Naive thymus-derived CD4-positive, alpha-beta T cell (primary cell): ENCODE data around the gene STYXL2. TPM values are rescaled to one million over a fixed set of nuclear protein-coding genes. Genes with fewer than 3 reads are reported as not detected.

Experiments used
- ATAC-seq: fragments of 150-1000 bp; cut with Tn5 transposase; 2 replicates; pipeline ENCODE4 v1.10.0; 2021; ENCODE audit warnings: mild to moderate bottlenecking, moderate library complexity
- CTCF ChIA-PET: fragments of 350-600 bp; sonication (Branson Sonifier 250); formaldehyde crosslinking; loops from one replicate; lab custom pipeline; 2021; ENCODE audit warnings: antibody characterized with exemption; lab: Charles Lee
- POLR2A ChIA-PET: fragments of 350-600 bp; sonication (Branson Sonifier 250); formaldehyde crosslinking; loops from one replicate; lab custom pipeline; 2021; ENCODE audit warnings: antibody characterized with exemption, inconsistent platforms; lab: Charles Lee
- DNase-seq, 9 donors: peaks; one replicate each; pipeline versions ENCODE4 v3.0.0 to v3.0.0-alpha.2; 2020 to 2022; ENCODE audit warnings: mixed read lengths in 1 of 9
- H3K27ac ChIP-seq: one replicate; pipeline ENCODE4 v1.7.0; 2013; ENCODE audit warnings: mild to moderate bottlenecking, low read depth, low read length, moderate library complexity
- H3K27me3 ChIP-seq, 2 donors: one replicate each; pipeline ENCODE4 v1.7.0; 2013; ENCODE audit warnings: low read length in 2 of 2, mild to moderate bottlenecking in 2 of 2, moderate library complexity in 2 of 2; ENCODE audit not compliant: control insufficient read depth in 2 of 2, insufficient read depth in 2 of 2
- H3K36me3 ChIP-seq, 3 experiments: 1 replicate in 2 of 3; 2 replicates in 1 of 3; pipeline ENCODE4 v1.7.0; 2013; ENCODE audit warnings: low read length in 3 of 3, mild to moderate bottlenecking in 3 of 3, moderate library complexity in 1 of 3; ENCODE audit not compliant: insufficient read depth in 3 of 3, control insufficient read depth in 2 of 3
- H3K4me1 ChIP-seq, 2 donors: one replicate each; pipeline ENCODE4 v1.7.0; 2013; ENCODE audit warnings: low read length in 2 of 2, mild to moderate bottlenecking in 2 of 2, moderate library complexity in 1 of 2; ENCODE audit not compliant: control insufficient read depth in 2 of 2, insufficient read depth in 2 of 2
- H3K4me3 ChIP-seq: 2 replicates; pipeline ENCODE4 v1.7.0; 2013; ENCODE audit warnings: mild to moderate bottlenecking, low read length
- H3K9me3 ChIP-seq, 3 experiments: 1 replicate in 2 of 3; 2 replicates in 1 of 3; pipeline ENCODE4 v1.7.0; 2013; ENCODE audit warnings: low read length in 3 of 3; ENCODE audit not compliant: control insufficient read depth in 2 of 3
- H3K27ac Mint-ChIP-seq, 9 donors: one replicate each; pipeline ENCODE4 v1.8.0; 2020 to 2022; ENCODE audit warnings: mixed read lengths in 9 of 9, mild to moderate bottlenecking in 8 of 9, moderate library complexity in 5 of 9, inconsistent platforms in 2 of 9
- H3K27me3 Mint-ChIP-seq, 5 donors: one replicate each; pipeline ENCODE4 v1.8.0; 2021 to 2022; ENCODE audit warnings: mixed read lengths in 5 of 5, mild to moderate bottlenecking in 1 of 5
- H3K36me3 Mint-ChIP-seq, 5 donors: one replicate each; pipeline ENCODE4 v1.8.0; 2020 to 2022; ENCODE audit warnings: mixed read lengths in 5 of 5, mild to moderate bottlenecking in 3 of 5, inconsistent platforms in 1 of 5
- H3K4me1 Mint-ChIP-seq, 7 donors: one replicate each; pipeline ENCODE4 v1.8.0; 2020 to 2022; ENCODE audit warnings: mixed read lengths in 7 of 7, mild to moderate bottlenecking in 3 of 7, inconsistent platforms in 1 of 7
- H3K4me3 Mint-ChIP-seq, 10 donors: one replicate each; pipeline ENCODE4 v1.8.0; 2020 to 2022; ENCODE audit warnings: mild to moderate bottlenecking in 10 of 10, mixed read lengths in 10 of 10, moderate library complexity in 6 of 10, inconsistent platforms in 2 of 10
- H3K9me3 Mint-ChIP-seq, 11 donors: one replicate each; pipeline ENCODE4 v1.8.0; 2020 to 2022; ENCODE audit warnings: mixed read lengths in 11 of 11, mild to moderate bottlenecking in 4 of 11, inconsistent platforms in 1 of 11, moderate library complexity in 1 of 11
- intact Hi-C, 2 donors: fragments of 100-400 bp; cut with micrococcal nuclease; formaldehyde crosslinking; loops; one replicate each; pipeline ENCODE4 v1.15.1; 2023
- polyA plus RNA-seq, 2 donors: library from polyadenylated mRNA; unstranded; fragments of 300-500 nt; fragmentation: Illumina TruSeq; gene quantifications; one replicate each; pipeline ENCODE4 v1.2.3, GENCODE V29; 2021
- total RNA-seq, 6 experiments: library from RNA in 5 of 6; stranded (reverse) in 5 of 6; gene quantifications; 1 replicate in 5 of 6; 2 replicates in 1 of 6; pipeline ENCODE4 v1.2.3 and lab custom pipeline; 2021 to 2026

The STYXL2 gene
- total and polyA plus RNA-seq, 7 experiments from 2014 or later = not detected

- H3K4me1 ChIP-seq = peaks cover 5 to 9% of the 10 kb centered on the region in 2 donors
Observed at GRCh38 chr1:167071286-167071685, 22.6 kb upstream of the STYXL2 start.

GRCh38 chr1:167076136-167076710, 17.7 kb upstream of the STYXL2 start:
- ChIA-PET CTCF (no interaction called here), POLR2A (interaction anchor here (0.7 kb wide), 1 partner anchor 163 kb away, joined by 3 read pairs; no protein-coding TSS in a partner anchor)
- intact Hi-C loops = no loop called here
- Mint-ChIP-seq H3K36me3 (peaks cover 10 to 39% (median 34%) of the 10 kb centered on the region in 5 donors), H3K4me3 (peak overlapping the region in 2 of 10 donors; percentile 27 to 50), H3K27me3 (peaks cover 0 to 11% (median 0%) of the 10 kb centered on the region in 5 donors), H3K4me1 (peaks cover 15 to 44% (median 29%) of the 10 kb centered on the region in 7 donors), H3K9me3 (peaks cover 0 to 2% (median 0%) of the 10 kb centered on the region in 11 donors), H3K27ac (peak overlapping the region in 3 of 9 donors; percentile 10 to 67 (median 13))
- ATAC-seq (no peak), DNase-seq (no peak)
- H3K27ac ChIP-seq = no peak overlapping the region
- H3K36me3 ChIP-seq = no peaks in the 10 kb centered on the region
- peaks cover 8 to 19% of the 10 kb centered on the region in 2 donors for H3K4me1 ChIP-seq
- H3K27me3 ChIP-seq = no peaks in the 10 kb centered on the region
- no peaks in the 10 kb centered on the region for H3K9me3 ChIP-seq
- no peak overlapping the region for H3K4me3 ChIP-seq

More at GRCh38 chr1:167071286-167071685, 22.6 kb upstream of the STYXL2 start:
- H3K4me3 Mint-ChIP-seq = no peak overlapping the region
- Histone ChIP-seq H3K36me3 (peaks cover 0 to 8% (median 0%) of the 10 kb centered on the region in 3 experiments), H3K9me3 (no peaks in the 10 kb centered on the region), H3K4me3 (no peak overlapping the region), H3K27ac (no peak overlapping the region), H3K27me3 (no peaks in the 10 kb centered on the region)
- ChIA-PET POLR2A (interaction anchor here (2.3 kb wide), 1 partner anchor 19 kb away, joined by 9 read pairs; the partner anchor contains the start of gene GPA33), CTCF (interaction anchor here (0.7 to 1.2 kb wide), 2 partner anchors 14 to 50 kb away, joined by 3 to 5 read pairs; no protein-coding TSS in a partner anchor)
- ATAC-seq = no peak
- H3K27me3 Mint-ChIP-seq = peaks cover 0 to 2% (median 0%) of the 10 kb centered on the region in 5 donors
- H3K27ac Mint-ChIP-seq = peak overlapping the region in 2 of 9 donors; percentile 0 to 18
- intact Hi-C loops = no loop called here
- peaks cover 6 to 51% (median 16%) of the 10 kb centered on the region in 5 donors for H3K36me3 Mint-ChIP-seq
- peaks cover 9 to 27% (median 19%) of the 10 kb centered on the region in 7 donors for H3K4me1 Mint-ChIP-seq
- DNase-seq = no peak
- peaks cover 0 to 2% (median 0%) of the 10 kb centered on the region in 11 donors for H3K9me3 Mint-ChIP-seq

GRCh38 chr1:167077128-167077867, 16.6 kb upstream of the STYXL2 start:
- Mint-ChIP-seq H3K27me3 (peaks cover 0 to 14% (median 0%) of the 10 kb centered on the region in 5 donors), H3K36me3 (peaks cover 10 to 48% (median 33%) of the 10 kb centered on the region in 5 donors), H3K4me3 (peak overlapping the region in 1 of 10 donors; percentile 37), H3K4me1 (peaks cover 15 to 44% (median 32%) of the 10 kb centered on the region in 7 donors), H3K9me3 (peaks cover 0 to 2% (median 0%) of the 10 kb centered on the region in 11 donors), H3K27ac (peak overlapping the region in 2 of 9 donors; percentile 2 to 35)
- H3K27ac ChIP-seq = no peak overlapping the region
- H3K4me1 ChIP-seq = peaks cover 8 to 19% of the 10 kb centered on the region in 2 donors
- CTCF ChIA-PET = interaction anchor here (0.7 kb wide), 1 partner anchor 125 kb away, joined by 3 read pairs; no protein-coding TSS in a partner anchor
- no peaks in the 10 kb centered on the region for H3K27me3 ChIP-seq
- H3K36me3 ChIP-seq = peaks cover 0 to 4% (median 0%) of the 10 kb centered on the region in 3 experiments
- POLR2A ChIA-PET = no interaction called here
- no peak for ATAC-seq
- no peak overlapping the region for H3K4me3 ChIP-seq
- intact Hi-C loops = no loop called here
- H3K9me3 ChIP-seq = no peaks in the 10 kb centered on the region
- no peak for DNase-seq

- Mint-ChIP-seq H3K27ac (no peak overlapping the region), H3K36me3 (peaks cover 10 to 48% (median 30%) of the 10 kb centered on the region in 5 donors), H3K4me3 (no peak overlapping the region), H3K9me3 (peaks cover 0 to 2% (median 0%) of the 10 kb centered on the region in 11 donors), H3K27me3 (peaks cover 0 to 15% (median 0%) of the 10 kb centered on the region in 5 donors), H3K4me1 (peaks cover 15 to 44% (median 32%) of the 10 kb centered on the region in 7 donors)
- Histone ChIP-seq H3K36me3 (peaks cover 0 to 4% (median 0%) of the 10 kb centered on the region in 3 experiments), H3K4me3 (no peak overlapping the region), H3K27me3 (no peaks in the 10 kb centered on the region), H3K9me3 (no peaks in the 10 kb centered on the region), H3K27ac (no peak overlapping the region), H3K4me1 (peaks cover 8 to 19% of the 10 kb centered on the region in 2 donors)
- no peak for DNase-seq
- ChIA-PET CTCF (no interaction called here), POLR2A (interaction anchor here (1.1 kb wide), 1 partner anchor 19 kb away, joined by 3 read pairs; no protein-coding TSS in a partner anchor)
- intact Hi-C loops = no loop called here
- no peak for ATAC-seq
Observed at GRCh38 chr1:167077868-167078210, 16.0 kb upstream of the STYXL2 start.

- Mint-ChIP-seq H3K9me3 (no peaks in the 10 kb centered on the region), H3K36me3 (peaks cover 4 to 38% (median 14%) of the 10 kb centered on the region in 5 donors), H3K4me1 (peaks cover 4 to 36% (median 15%) of the 10 kb centered on the region in 7 donors), H3K4me3 (no peak overlapping the region), H3K27me3 (peaks cover 0 to 12% (median 0%) of the 10 kb centered on the region in 5 donors), H3K27ac (peak overlapping the region in 2 of 9 donors; percentile 21 to 52)
- POLR2A ChIA-PET = interaction anchor here (0.5 to 2.1 kb wide), 4 partner anchors 10 to 1209 kb away, joined by 3 to 9 read pairs (median 5); no protein-coding TSS in a partner anchor
- H3K27me3 ChIP-seq = no peaks in the 10 kb centered on the region
- peaks cover 3 to 7% of the 10 kb centered on the region in 2 donors for H3K4me1 ChIP-seq
- no peak for DNase-seq
- CTCF ChIA-PET = no interaction called here
- intact Hi-C loops = no loop called here
- ATAC-seq = no peak
- peaks cover 0 to 4% (median 0%) of the 10 kb centered on the region in 3 experiments for H3K36me3 ChIP-seq
- H3K4me3 ChIP-seq = no peak overlapping the region
- no peak overlapping the region for H3K27ac ChIP-seq
- H3K9me3 ChIP-seq = no peaks in the 10 kb centered on the region
Observed at GRCh38 chr1:167081594-167082156, 12.2 kb upstream of the STYXL2 start.

GRCh38 chr1:167082511-167083027, 11.3 kb upstream of the STYXL2 start:
- H3K27me3 ChIP-seq = no peaks in the 10 kb centered on the region
- no peaks in the 10 kb centered on the region for H3K9me3 ChIP-seq
- ChIA-PET POLR2A (interaction anchor here (2.1 kb wide), 1 partner anchor 10 kb away, joined by 7 read pairs; no protein-coding TSS in a partner anchor), CTCF (interaction anchor here (0.9 kb wide), 1 partner anchor 9 kb away, joined by 3 read pairs; no protein-coding TSS in a partner anchor)
- ATAC-seq (peak; percentile 61), DNase-seq (no peak)
- Mint-ChIP-seq H3K27ac (peak overlapping the region in 2 of 9 donors; percentile 21 to 68), H3K27me3 (peaks cover 0 to 12% (median 0%) of the 10 kb centered on the region in 5 donors), H3K4me3 (no peak overlapping the region), H3K4me1 (peaks cover 0 to 39% (median 11%) of the 10 kb centered on the region in 7 donors), H3K36me3 (peaks cover 0 to 44% (median 19%) of the 10 kb centered on the region in 5 donors), H3K9me3 (no peaks in the 10 kb centered on the region)
- no peak overlapping the region for H3K4me3 ChIP-seq
- no peak overlapping the region for H3K27ac ChIP-seq
- intact Hi-C loops = no loop called here
- H3K4me1 ChIP-seq = peaks cover 0 to 3% of the 10 kb centered on the region in 2 donors
- H3K36me3 ChIP-seq = peaks cover 0 to 4% (median 0%) of the 10 kb centered on the region in 3 experiments
